Measurements from ENCODE around the gene REPIN1.

DNA sequence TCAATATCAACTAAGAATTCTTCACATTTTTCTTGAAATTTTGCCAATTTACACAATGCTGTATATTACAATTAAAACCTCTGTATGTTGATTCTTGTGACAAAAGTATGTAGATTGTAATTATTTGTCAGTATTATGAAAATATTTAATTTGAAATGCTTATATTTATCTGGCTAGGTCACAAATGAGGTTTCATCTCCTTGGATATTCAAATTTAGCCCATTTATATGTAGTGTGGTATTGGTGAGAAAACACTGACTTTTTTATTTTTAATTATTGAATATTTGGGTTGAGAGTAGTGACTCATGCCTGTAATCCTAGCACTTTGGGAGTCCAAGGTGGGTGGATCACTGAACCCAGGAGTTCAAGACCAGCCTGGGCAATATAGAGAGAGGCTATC, 24.3 kb upstream of the REPIN1 start:
- TF ChIP-seq SIN3A (IDR thresholded peaks at IDR 0.05; ENCODE audit: low read depth) (no peak), POLR2A (IDR thresholded peaks at IDR 0.05; ENCODE audit: borderline replicate concordance, extremely low read depth, insufficient read depth, insufficient read length) (no peak), YY1 (IDR thresholded peaks at IDR 0.05; ENCODE audit: extremely low read depth, insufficient replicate concordance, low read depth, low read length) (no peak), POLR2AphosphoS5 (IDR thresholded peaks at IDR 0.05; ENCODE audit: low read depth, low read length) (no peak), TCF7L2 (IDR thresholded peaks at IDR 0.05; ENCODE audit: borderline replicate concordance, extremely low read depth, insufficient read depth, insufficient read length) (no peak)
- TF ChIP-seq, protein P1, sequence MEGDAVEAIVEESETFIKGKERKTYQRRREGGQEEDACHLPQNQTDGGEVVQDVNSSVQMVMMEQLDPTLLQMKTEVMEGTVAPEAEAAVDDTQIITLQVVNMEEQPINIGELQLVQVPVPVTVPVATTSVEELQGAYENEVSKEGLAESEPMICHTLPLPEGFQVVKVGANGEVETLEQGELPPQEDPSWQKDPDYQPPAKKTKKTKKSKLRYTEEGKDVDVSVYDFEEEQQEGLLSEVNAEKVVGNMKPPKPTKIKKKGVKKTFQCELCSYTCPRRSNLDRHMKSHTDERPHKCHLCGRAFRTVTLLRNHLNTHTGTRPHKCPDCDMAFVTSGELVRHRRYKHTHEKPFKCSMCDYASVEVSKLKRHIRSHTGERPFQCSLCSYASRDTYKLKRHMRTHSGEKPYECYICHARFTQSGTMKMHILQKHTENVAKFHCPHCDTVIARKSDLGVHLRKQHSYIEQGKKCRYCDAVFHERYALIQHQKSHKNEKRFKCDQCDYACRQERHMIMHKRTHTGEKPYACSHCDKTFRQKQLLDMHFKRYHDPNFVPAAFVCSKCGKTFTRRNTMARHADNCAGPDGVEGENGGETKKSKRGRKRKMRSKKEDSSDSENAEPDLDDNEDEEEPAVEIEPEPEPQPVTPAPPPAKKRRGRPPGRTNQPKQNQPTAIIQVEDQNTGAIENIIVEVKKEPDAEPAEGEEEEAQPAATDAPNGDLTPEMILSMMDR (IDR thresholded peaks at IDR 0.05 in 2 of 3, conservative IDR thresholded peaks at IDR 0.05 in 1 of 3; ENCODE audit: borderline replicate concordance in 1 of 3, insufficient read depth in 1 of 3, low read depth in 2 of 3, low read length in 2 of 3): no peak
- TF ChIP-seq, protein P2, sequence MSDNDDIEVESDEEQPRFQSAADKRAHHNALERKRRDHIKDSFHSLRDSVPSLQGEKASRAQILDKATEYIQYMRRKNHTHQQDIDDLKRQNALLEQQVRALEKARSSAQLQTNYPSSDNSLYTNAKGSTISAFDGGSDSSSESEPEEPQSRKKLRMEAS (IDR thresholded peaks at IDR 0.05): no peak
